HG02588 (cell line): ENCODE measurements around the gene NR3C1.

Source experiments
- ATAC-seq: cut with Tn5 transposase; IDR thresholded peaks from one replicate; pipeline ENCODE4 v1.9.1; 2021; ENCODE audit warnings: mild to moderate bottlenecking, moderate library complexity; ENCODE audit not compliant: unreplicated experiment

Gene NR3C1

GRCh38 chr5:143271431-143271830 is 132.1 kb downstream of the NR3C1 start:
- ATAC-seq, result no peak

GRCh38 chr5:143268388-143268787 is 135.1 kb downstream of the NR3C1 start:
- no peak for ATAC-seq

- ATAC-seq, result no peak
Observed at GRCh38 chr5:143267186-143267585, 136.3 kb downstream of the NR3C1 start.

DNA sequence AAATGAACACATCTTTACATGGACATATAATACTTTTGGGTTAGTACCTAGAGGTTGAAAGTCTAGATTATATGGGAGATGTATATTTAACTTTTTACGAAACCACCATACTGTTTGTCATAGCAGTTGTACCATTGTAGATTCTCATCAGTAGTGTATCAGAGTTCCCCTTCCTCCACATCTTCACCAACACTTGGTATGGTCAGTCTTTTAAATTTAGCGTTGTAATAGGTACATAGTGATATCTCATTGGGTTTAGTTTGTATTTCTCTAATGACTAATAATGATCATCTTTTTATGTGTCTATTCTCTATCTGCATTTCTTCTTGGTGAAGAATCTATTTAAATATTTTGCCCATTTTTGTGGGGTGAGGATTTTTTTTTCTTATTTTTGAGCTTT is 137.5 kb downstream of the NR3C1 start:
- no peak for ATAC-seq

DNA sequence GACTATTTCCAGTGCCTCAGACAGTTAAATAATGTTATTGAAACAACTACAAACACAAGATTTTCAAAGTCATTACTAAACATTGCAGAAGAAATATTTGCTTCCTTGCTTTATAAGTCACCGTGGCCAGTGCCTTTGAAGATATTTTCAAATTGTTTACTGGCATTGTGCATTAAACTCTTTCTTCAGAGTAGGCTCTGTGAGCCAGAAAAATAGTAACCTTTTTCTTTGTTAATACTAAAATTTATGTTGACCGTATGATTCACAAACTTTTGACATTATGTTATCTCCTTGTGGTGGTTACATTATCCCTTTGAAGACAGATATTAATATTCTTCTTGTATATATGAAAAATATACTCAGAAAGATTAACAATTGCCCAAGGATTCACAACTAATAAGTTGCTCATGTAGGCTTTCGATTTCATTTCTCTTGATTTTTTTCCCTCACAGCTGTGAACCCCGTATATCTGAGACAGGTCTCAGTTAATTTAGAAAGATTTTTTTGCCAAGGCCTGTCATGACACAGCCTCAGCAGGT is 140.1 kb downstream of the NR3C1 start:
- no peak for ATAC-seq

- ATAC-seq, result peak; percentile 90
Observed at GRCh38 chr5:143262393-143263174, 140.9 kb downstream of the NR3C1 start.

GRCh38 chr5:143261748-143262392 is 141.6 kb downstream of the NR3C1 start:
- ATAC-seq, result no peak

DNA sequence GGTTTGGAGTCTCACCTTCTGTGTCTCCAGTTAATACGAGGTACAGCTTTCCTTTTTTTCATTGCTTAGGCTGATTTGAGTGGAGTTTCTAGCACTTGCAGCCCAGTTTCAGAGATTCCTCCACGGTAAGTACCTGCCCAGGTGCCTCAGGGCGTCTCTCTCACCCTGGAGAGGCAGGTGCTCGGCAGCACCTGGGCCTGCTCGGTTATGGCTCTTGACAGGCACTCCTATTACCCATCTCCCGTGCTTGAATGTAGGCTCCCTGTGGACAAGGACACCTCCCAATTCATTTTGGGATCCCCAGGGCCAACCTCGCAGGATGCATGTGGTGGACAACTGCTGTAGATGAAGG is 144.3 kb downstream of the NR3C1 start:
- no peak for ATAC-seq

- ATAC-seq, result no peak
Observed at GRCh38 chr5:143258559-143259253, 144.8 kb downstream of the NR3C1 start.

- no peak for ATAC-seq
Observed at GRCh38 chr5:143254819-143255218, 148.7 kb downstream of the NR3C1 start.

DNA sequence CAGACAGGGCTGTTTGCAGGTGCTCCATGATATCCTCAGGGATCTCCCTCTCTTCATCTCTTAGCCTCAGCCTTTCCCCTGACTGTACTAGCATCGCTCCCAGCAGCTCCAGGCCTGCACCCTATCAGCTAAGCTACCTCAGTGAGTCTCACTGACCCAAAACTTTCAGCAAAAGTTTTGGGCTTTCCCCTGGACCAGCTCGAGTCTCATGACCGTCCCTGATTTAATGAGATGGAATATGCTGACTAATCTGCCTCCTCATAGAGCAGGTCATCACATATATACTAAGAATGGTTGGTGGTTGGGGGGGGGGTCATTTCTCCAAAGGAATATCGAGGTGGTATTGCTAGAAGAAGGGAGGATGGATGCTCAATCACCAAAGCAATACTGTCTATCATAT is 151.5 kb downstream of the NR3C1 start:
- no peak for ATAC-seq

- ATAC-seq, result no peak
Observed at GRCh38 chr5:143251190-143251589, 152.3 kb downstream of the NR3C1 start.

DNA sequence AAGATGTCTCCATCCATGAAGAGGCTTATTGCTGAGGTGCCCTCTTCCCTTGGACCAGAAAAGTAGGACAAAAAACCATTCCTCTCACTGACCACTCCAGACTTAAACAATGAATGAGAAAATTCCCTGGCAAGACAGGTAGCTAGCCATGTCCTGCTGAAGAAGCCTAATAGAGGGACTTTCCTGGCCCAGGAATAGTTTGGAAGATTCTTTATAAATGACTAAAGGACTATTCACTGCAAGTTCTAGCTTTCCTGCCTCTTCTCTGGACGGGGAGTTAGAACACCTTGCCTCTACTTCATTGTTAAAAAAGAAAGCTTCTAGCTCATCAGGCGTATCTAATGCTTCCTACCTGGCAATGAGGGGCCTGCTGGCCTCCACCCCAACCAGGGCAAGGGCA is 153.6 kb downstream of the NR3C1 start:
- ATAC-seq, result no peak

DNA sequence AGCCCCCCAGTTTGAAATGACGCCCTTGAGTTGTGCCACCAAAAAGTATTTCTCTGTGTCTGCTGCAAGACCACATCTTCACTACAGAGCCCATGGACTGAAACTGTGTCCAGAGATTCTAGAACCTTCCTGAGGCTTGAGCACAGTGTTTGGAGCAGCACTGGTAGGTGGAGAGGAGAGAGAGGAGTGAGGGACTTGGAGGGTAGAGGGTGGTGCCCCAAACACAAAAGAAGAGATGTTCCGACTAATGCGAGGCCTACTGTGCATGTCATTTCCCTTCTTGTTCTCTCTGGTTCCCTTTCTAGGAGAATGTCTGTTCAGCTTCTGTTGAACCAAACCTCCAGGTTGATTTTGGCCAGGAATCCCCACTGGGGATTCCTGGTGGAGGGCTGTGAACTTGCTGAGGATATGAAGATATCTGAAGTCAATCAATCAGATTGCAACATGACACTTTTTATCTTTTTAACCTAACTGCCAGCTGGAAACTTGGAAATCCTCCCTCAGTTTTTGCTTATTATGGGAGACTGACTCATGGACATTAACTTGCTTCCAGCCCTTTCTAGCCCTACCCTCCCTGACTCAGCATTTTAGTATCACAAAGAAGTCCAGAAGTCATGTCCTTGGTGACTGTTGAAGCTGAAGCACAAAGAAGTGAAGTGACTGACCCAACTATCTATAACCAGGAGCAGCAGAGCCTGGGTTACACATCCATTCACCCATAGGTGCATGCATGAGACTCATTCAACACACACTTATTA is 154.5 kb downstream of the NR3C1 start:
- ATAC-seq, result no peak

- no peak for ATAC-seq
Observed at GRCh38 chr5:143248391-143248790, 155.1 kb downstream of the NR3C1 start.

DNA sequence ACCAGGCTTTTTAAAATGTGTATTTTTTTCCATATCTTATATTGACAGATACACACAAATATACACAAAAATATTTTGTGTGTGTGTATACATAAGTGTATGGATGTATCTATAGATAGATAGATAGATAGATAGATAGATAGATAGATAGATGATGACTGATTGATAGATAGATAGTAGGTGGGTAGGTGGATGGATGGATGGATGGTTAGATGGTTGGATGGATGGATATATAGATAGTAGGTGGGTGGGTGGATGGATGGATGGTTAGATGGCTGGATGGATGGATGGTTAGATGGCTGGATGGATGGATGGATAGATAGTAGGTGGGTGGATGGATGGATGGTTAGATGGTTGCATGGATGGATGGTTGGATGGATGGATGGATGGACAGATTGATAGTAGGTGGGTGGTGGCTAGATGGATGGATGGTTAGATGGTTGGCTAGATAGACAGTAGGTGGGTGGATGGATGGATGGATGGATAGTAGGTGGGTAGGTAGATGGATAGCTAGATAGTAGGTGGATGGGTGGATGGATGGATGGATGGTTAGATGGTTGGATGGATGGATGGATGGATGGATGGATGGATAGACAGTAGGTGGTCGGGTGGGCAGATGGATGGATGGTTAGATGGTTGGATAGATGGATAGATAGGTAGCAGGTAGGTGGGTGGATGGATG is 156.2 kb downstream of the NR3C1 start:
- ATAC-seq, result no peak

- ATAC-seq, result no peak
Observed at GRCh38 chr5:143245929-143246561, 157.4 kb downstream of the NR3C1 start.

DNA sequence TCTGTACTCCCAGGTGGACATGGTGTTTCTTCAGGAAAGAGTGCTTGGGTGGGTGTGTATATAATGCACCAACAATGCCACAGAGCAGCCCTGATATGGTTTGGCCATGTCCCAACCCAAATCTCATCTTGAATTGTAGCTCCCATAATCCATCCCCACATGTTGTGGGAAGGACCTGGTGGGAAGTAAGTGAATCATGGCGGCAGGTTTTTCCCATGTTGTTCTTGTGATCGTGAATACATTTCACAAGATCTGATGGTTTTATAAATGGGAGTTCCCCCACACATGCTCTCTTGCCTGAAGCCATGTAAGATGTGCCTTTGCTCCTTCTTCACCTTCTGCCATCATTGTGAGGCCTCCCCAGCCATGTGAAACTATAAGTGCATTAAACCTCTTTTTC is 158.5 kb downstream of the NR3C1 start:
- no peak for ATAC-seq

- no peak for ATAC-seq
Observed at GRCh38 chr5:143244000-143244736, 159.3 kb downstream of the NR3C1 start.
